IMR-90 (cell line): ENCODE data around the gene TRPV4. TPM values are rescaled to one million over a fixed set of nuclear protein-coding genes. Genes with fewer than 3 reads are reported as not detected.

Experiments used
- ATAC-seq: fragments of 200-7000 bp; cut with Tn5 transposase; 2 replicates; pipeline ENCODE4 v1.9.1; 2020; ENCODE audit warnings: low read depth, mild to moderate bottlenecking, moderate library complexity
- BruUV-seq: library from RNA; stranded (reverse); fragments of 400-500 nt; replicated peaks from 2 replicates; lab custom pipeline; 2021; lab: Mats Ljungman, UMichigan
- CTCF ChIA-PET: fragments of 300-600 bp; formaldehyde crosslinking; extraction: SDS; loops from one replicate; lab custom pipeline; 2021; ENCODE audit warnings: antibody characterized with exemption; lab: Yijun Ruan, JAX
- POLR2A ChIA-PET: fragments of 300-600 bp; sonication (Branson Sonifier 250); formaldehyde crosslinking; loops from one replicate; lab custom pipeline; 2022; ENCODE audit warnings: antibody characterized with exemption; ENCODE audit not compliant: unreplicated experiment; lab: Charles Lee
- DNase-seq: peaks from one replicate; pipeline ENCODE4 v3.0.0; 2013
- H2AFZ ChIP-seq: replicated peaks from 2 replicates; pipeline ENCODE3; 2013; ENCODE audit warnings: low read length, mild to moderate bottlenecking; ENCODE audit not compliant: poor library complexity
- H2AK5ac ChIP-seq: 2 replicates; pipeline ENCODE4 v1.6.1; 2013; ENCODE audit warnings: low read depth, low read length, inconsistent platforms
- H2AK9ac ChIP-seq: replicated peaks from 2 replicates; pipeline ENCODE3; 2013; ENCODE audit warnings: mild to moderate bottlenecking, low read depth, low read length, moderate library complexity; ENCODE audit not compliant: poor library complexity
- H2BK120ac ChIP-seq: 2 replicates; pipeline ENCODE4 v1.6.1; 2013; ENCODE audit warnings: low read depth, low read length, inconsistent platforms
- H2BK15ac ChIP-seq: 3 replicates; pipeline ENCODE4 v1.6.1; 2013; ENCODE audit warnings: low read depth, low read length, inconsistent platforms
- H2BK20ac ChIP-seq: 2 replicates; pipeline ENCODE4 v1.6.1; 2013; ENCODE audit warnings: low read depth, mild to moderate bottlenecking, inconsistent platforms, low read length, moderate library complexity
- H2BK5ac ChIP-seq: 2 replicates; pipeline ENCODE4 v1.6.1; 2013; ENCODE audit warnings: mild to moderate bottlenecking, low read depth, low read length, inconsistent platforms; ENCODE audit not compliant: poor library complexity, severe bottlenecking
- H3K14ac ChIP-seq: replicated peaks from 2 replicates; pipeline ENCODE4 v1.6.1; 2013; ENCODE audit warnings: low read depth, low read length, inconsistent platforms
- H3K18ac ChIP-seq: 2 replicates; pipeline ENCODE4 v1.6.1; 2013; ENCODE audit warnings: low read depth, low read length, control low read depth
- H3K23ac ChIP-seq: 2 replicates; pipeline ENCODE4 v1.6.1; 2013; ENCODE audit warnings: low read depth, low read length, inconsistent platforms
- H3K27ac ChIP-seq: 2 replicates; pipeline ENCODE4 v1.5.1; 2013; ENCODE audit warnings: mild to moderate bottlenecking, control low read depth, low read length; ENCODE audit not compliant: insufficient read depth
- H3K27me3 ChIP-seq: 2 replicates; pipeline ENCODE4 v1.6.1; 2013; ENCODE audit warnings: low read length; ENCODE audit not compliant: control insufficient read depth, insufficient read depth
- H3K36me3 ChIP-seq: 2 replicates; pipeline ENCODE4 v1.6.1; 2013; ENCODE audit warnings: low read length, mixed read lengths; ENCODE audit not compliant: control insufficient read depth, insufficient read depth
- H3K4ac ChIP-seq: 2 replicates; pipeline ENCODE4 v1.6.1; 2013; ENCODE audit warnings: low read depth, low read length, inconsistent platforms
- H3K4me1 ChIP-seq: 2 replicates; pipeline ENCODE4 v1.6.1; 2013; ENCODE audit warnings: low read length, mixed read lengths; ENCODE audit not compliant: control insufficient read depth, insufficient read depth
- H3K4me2 ChIP-seq: 2 replicates; pipeline ENCODE4 v1.6.1; 2013; ENCODE audit warnings: low read depth, mild to moderate bottlenecking, control low read depth, low read length, moderate library complexity
- H3K4me3 ChIP-seq: 2 replicates; pipeline ENCODE4 v1.5.1; 2013; ENCODE audit warnings: low read depth, mild to moderate bottlenecking, control low read depth, low read length, moderate library complexity; ENCODE audit not compliant: insufficient read depth
- H3K56ac ChIP-seq: 2 replicates; pipeline ENCODE4 v1.6.1; 2013; ENCODE audit warnings: low read length, inconsistent platforms; ENCODE audit not compliant: insufficient read depth; ENCODE audit errors: extremely low read depth
- H3K79me1 ChIP-seq, 2 experiments: 2 replicates each; pipeline ENCODE4 v1.6.1; 2013; ENCODE audit warnings: low read length in 2 of 2, inconsistent platforms in 1 of 2, low read depth in 1 of 2
- H3K9ac ChIP-seq: 2 replicates; pipeline ENCODE4 v1.6.1; 2013; ENCODE audit warnings: low read depth, low read length, control low read depth
- H3K9me1 ChIP-seq: 2 replicates; pipeline ENCODE4 v1.6.1; 2013; ENCODE audit warnings: low read length, inconsistent platforms; ENCODE audit not compliant: insufficient read depth
- H3K9me3 ChIP-seq: 2 replicates; pipeline ENCODE4 v1.6.1; 2013; ENCODE audit warnings: low read length; ENCODE audit not compliant: control insufficient read depth, insufficient read depth
- H4K20me1 ChIP-seq: 2 replicates; pipeline ENCODE4 v1.6.1; 2013; ENCODE audit warnings: low read length, inconsistent platforms; ENCODE audit not compliant: insufficient read depth
- H4K5ac ChIP-seq: 2 replicates; pipeline ENCODE4 v1.6.1; 2013; ENCODE audit warnings: mild to moderate bottlenecking, low read depth, low read length, control low read depth
- H4K8ac ChIP-seq, 2 experiments: 2 replicates each; pipeline ENCODE4 v1.6.1; 2013; ENCODE audit warnings: low read depth in 2 of 2, low read length in 2 of 2, control low read depth in 1 of 2, inconsistent platforms in 1 of 2
- H4K91ac ChIP-seq: 2 replicates; pipeline ENCODE4 v1.6.1; 2013; ENCODE audit warnings: low read depth, low read length, inconsistent platforms; ENCODE audit not compliant: insufficient read depth
- BHLHE40 ChIP-seq: fragments of 150-350 bp; IDR thresholded peaks from 2 replicates; pipeline ENCODE4 v1.6.1; 2016; ENCODE audit warnings: mild to moderate bottlenecking, low read depth, low read length
- CEBPB ChIP-seq: IDR thresholded peaks from 2 replicates; pipeline ENCODE4 v1.6.1; 2012; ENCODE audit warnings: low read depth, low read length, improper control_type of control experiment
- FOS ChIP-seq: fragments of 150-350 bp; IDR thresholded peaks from 2 replicates; pipeline ENCODE4 v1.6.1; 2016; ENCODE audit warnings: low read depth, low read length
- WGBS, 2 experiments: methylation state at CpG; one replicate each; pipeline versions ENCODE4 v1.1.5 to v1.1.7; 2013; ENCODE audit warnings: missing lambda C conversion rate in 2 of 2; ENCODE audit not compliant: insufficient read length in 1 of 2; ENCODE audit errors: extremely low coverage in 2 of 2; 5-methylcytosine and 5-hydroxymethylcytosine counted together
- dilution Hi-C: fragments of 300-500 bp; cut with HindIII; formaldehyde crosslinking; loops from one replicate; pipeline ENCODE4 v1.14.3; 2018; ENCODE audit warnings: low sequenced_read_pairs; ENCODE audit not compliant: unreplicated experiment
- in situ Hi-C: fragments of 300-500 bp; cut with MboI; formaldehyde crosslinking; loops from 3 replicates; pipeline ENCODE4 v1.14.3; 2019; ENCODE audit warnings: low sequenced_read_pairs, inconsistent platforms, mixed read lengths
- intact Hi-C: fragments of 100-400 bp; cut with micrococcal nuclease; formaldehyde crosslinking; loops from 2 replicates; pipeline ENCODE4 v1.10.0; 2022
- polyA plus RNA-seq, 3 experiments: library from polyadenylated mRNA; depleted of rRNA; stranded (reverse); fragments of >200 nt; gene quantifications; 2 replicates each; pipeline ENCODE4 v1.2.3, GENCODE V29; 2012; ENCODE audit warnings: low replicate concordance in 1 of 3
- total RNA-seq: library from RNA; depleted of rRNA; stranded (reverse); fragments of >200 nt; gene quantifications from 2 replicates; pipeline ENCODE4 v1.2.3, GENCODE V29; 2012

Gene TRPV4
- total and polyA plus RNA-seq, 2 of the 4 experiments (the other 2 are of a cell fraction): 1.1 to 6.1 TPM

- TF ChIP-seq BHLHE40 (no peak), CEBPB (0 out of 2 replicates have a peak, but pooled peaks have one; percentile 4), FOS (no peak)
- DNase-seq: no peak
- Histone ChIP-seq H3K79me1 (0 out of 4 replicates have a peak, but pooled peaks cover 0 to 3% of the 10 kb centered on the region in 2 experiments), H2BK120ac (no peak overlapping the region), H3K36me3 (no peaks in the 10 kb centered on the region), H2AFZ (peak overlapping the region; percentile 19), H4K8ac (no peak overlapping the region), H2BK5ac (peak overlapping the region; percentile 56), H3K4me2 (no peak overlapping the region), H3K9me3 (no peaks in the 10 kb centered on the region), H2BK20ac (no peak overlapping the region), H3K14ac (no peak overlapping the region), H4K20me1 (no peaks in the 10 kb centered on the region; the same call in 1 of the 2 replicates), H3K27me3 (no peaks in the 10 kb centered on the region), H3K4me1 (peaks cover 2% of the 10 kb centered on the region; the same call in 1 of the 2 replicates), H3K56ac (no peak overlapping the region), H3K23ac (no peak overlapping the region), H3K9ac (no peak overlapping the region), H4K91ac (no peak overlapping the region), H2AK9ac (peak overlapping the region; percentile 52), H3K27ac (no peak overlapping the region), H2BK15ac (no peak overlapping the region), H3K9me1 (no peaks in the 10 kb centered on the region), H2AK5ac (no peak overlapping the region), H3K18ac (no peak overlapping the region), H3K4me3 (no peak overlapping the region), H4K5ac (no peak overlapping the region), H3K4ac (no peak overlapping the region)
- intact Hi-C loops (no loop called here), in situ Hi-C loops (no loop called here), dilution Hi-C loops (no loop called here)
- ChIA-PET CTCF (no interaction called here), POLR2A (interaction anchor here (0.6 kb wide), 1 partner anchor 61 kb away, joined by 16 read pairs; no protein-coding TSS in a partner anchor)
- WGBS, 2 experiments: 48% methylated on average over 6 of the region's 19 CpGs; no CpG with 5 or more reads in 1 of the 2 experiments
- BruUV-seq: no TSS peak
- ATAC-seq: peak; percentile 18; the same call in 1 of the 2 replicates
Measured at GRCh38 chr12:109827566-109828550, 5.3 kb downstream of the TRPV4 start.
